Eye (tissue), 1 donor: ENCODE measurements around the gene ANKRD65.
"Not testable (repeated sequence)": the region's sequence is repeated elsewhere in the genome, so short reads cannot be mapped to it uniquely, and the experiment has no call there.

Source experiments
- DNase-seq: peaks from one replicate; pipeline ENCODE4 v3.0.0-alpha.2; 2015

The ANKRD65 gene

GRCh38 chr1:1412311-1412902, 8.7 kb downstream of the ANKRD65 start:
- DNase-seq, result not testable (repeated sequence)

GRCh38 chr1:1411626-1412025, 9.4 kb downstream of the ANKRD65 start:
- DNase-seq, result no peak

GRCh38 chr1:1410238-1410637, 10.8 kb downstream of the ANKRD65 start:
- not testable (repeated sequence) for DNase-seq

GRCh38 chr1:1407636-1408318, 13.3 kb downstream of the ANKRD65 start:
- no peak for DNase-seq

GRCh38 chr1:1406821-1407635, 14.0 kb downstream of the ANKRD65 start, which contains the start of gene MRPL20:
Gene MRPL20 (minus strand): TSS chr1:1407293. CDS start chr1:1407217, 76 bp downstream.
- DNase-seq, result peak; percentile 97

- no peak for DNase-seq
Observed at GRCh38 chr1:1406101-1406820, 14.8 kb downstream of the ANKRD65 start.

GRCh38 chr1:1403653-1404052, 17.4 kb downstream of the ANKRD65 start:
- no peak for DNase-seq

GRCh38 chr1:1402901-1403392, 18.1 kb downstream of the ANKRD65 start:
- DNase-seq, result not testable (repeated sequence)

- DNase-seq, result peak; percentile 31
Observed at GRCh38 chr1:1402072-1402900, 18.8 kb downstream of the ANKRD65 start.

GRCh38 chr1:1401457-1402010, 19.5 kb downstream of the ANKRD65 start:
- DNase-seq, result no peak

GRCh38 chr1:1400576-1401456, 20.3 kb downstream of the ANKRD65 start:
- no peak for DNase-seq

- no peak for DNase-seq
Observed at GRCh38 chr1:1399872-1400575, 21.1 kb downstream of the ANKRD65 start.

- DNase-seq, result peak; percentile 99
Observed at GRCh38 chr1:1399187-1399871, 21.7 kb downstream of the ANKRD65 start, which contains the start of gene CCNL2. Gene CCNL2 (minus strand): TSS chr1:1399335. CDS start chr1:1399306, 29 bp downstream.

GRCh38 chr1:1398677-1399186, 22.3 kb downstream of the ANKRD65 start:
- DNase-seq, result no peak

GRCh38 chr1:1397839-1398523, 23.1 kb downstream of the ANKRD65 start:
- DNase-seq, result no peak

- no peak for DNase-seq
Observed at GRCh38 chr1:1395166-1395565, 25.9 kb downstream of the ANKRD65 start.

GRCh38 chr1:1394116-1394515, 27.0 kb downstream of the ANKRD65 start:
- no peak for DNase-seq

GRCh38 chr1:1393428-1393827, 27.6 kb downstream of the ANKRD65 start:
- DNase-seq, result no peak
